Lower leg skin (tissue), 4 donors: ENCODE results near the gene RFC4. TPM values are rescaled to one million over a fixed set of nuclear protein-coding genes. Genes with fewer than 3 reads are reported as not detected.

Source experiments
- DNase-seq, 2 donors: peaks; one replicate each; pipeline ENCODE4 v3.0.0-alpha.2; 2019; ENCODE audit warnings: low spot score in 2 of 2
- H3K4me3 ChIP-seq: fragments of 200-600 bp; sonication (generic); 2 replicates; pipeline ENCODE4 v1.5.1; 2017; ENCODE audit warnings: mild to moderate bottlenecking, low read depth; ENCODE audit not compliant: poor library complexity, severe bottlenecking
- CTCF ChIP-seq, 3 donors: fragments of 450-650 bp; IDR thresholded peaks; one replicate each; pipeline ENCODE4 v1.5.1; 2016; ENCODE audit warnings: antibody characterized with exemption in 3 of 3, mild to moderate bottlenecking in 3 of 3, moderate library complexity in 2 of 3
- POLR2A ChIP-seq, 2 donors: fragments of 450-650 bp; IDR thresholded peaks; one replicate each; pipeline ENCODE4 v1.6.1; 2016 to 2017; ENCODE audit warnings: antibody characterized with exemption in 2 of 2, mild to moderate bottlenecking in 1 of 2, moderate library complexity in 1 of 2
- WGBS, 2 donors: methylation state at CpG; one replicate each; pipeline ENCODE4 v1.1.5; 2018; 5-methylcytosine and 5-hydroxymethylcytosine counted together
- intact Hi-C: fragments of 100-400 bp; cut with DNase I; formaldehyde crosslinking; loops from one replicate; pipeline ENCODE4 v1.15.0; 2023; ENCODE audit warnings: low total_unique reads
- total RNA-seq, 4 donors: library from RNA; depleted of rRNA; stranded (reverse); fragments of >200 nt; gene quantifications; one replicate each; pipeline ENCODE4 v1.1.0, GENCODE V29; 2016

RFC4 gene
- total RNA-seq, 4 donors from 2014 or later: 6.3 to 14.0 (median 10.5) TPM

- DNase-seq: no peak
- H3K4me3 ChIP-seq: no peak overlapping the region
- TF ChIP-seq POLR2A (IDR thresholded peaks at IDR 0.05) (no peak), CTCF (IDR thresholded peaks at IDR 0.05) (no peak)
- WGBS, 2 donors: 47 to 58% methylated on average over 7 of the region's 7 CpGs
- intact Hi-C loops: loop anchor here (10.0 kb wide), 1 partner anchor 139 kb away; the partner anchor contains the start of gene AHSG
Measured at GRCh38 chr3:186754006-186754405, 52.3 kb downstream of the RFC4 start.

- TF ChIP-seq POLR2A (IDR thresholded peaks at IDR 0.05) (no peak), CTCF (IDR thresholded peaks at IDR 0.05) (no peak)
- WGBS, 2 donors: 72 to 75% methylated on average over 3 of the region's 3 CpGs
- intact Hi-C loops: loop anchor here (10.0 kb wide), 1 partner anchor 137 kb away; the partner anchor contains the start of gene AHSG
- H3K4me3 ChIP-seq: no peak overlapping the region
- DNase-seq: no peak
Measured at GRCh38 chr3:186751480-186751879, 54.8 kb downstream of the RFC4 start.

GRCh38 chr3:186750316-186750715 lies 56.0 kb downstream of the RFC4 start:
- no peak overlapping the region for H3K4me3 ChIP-seq
- 96 to 100% methylated on average over 2 of the region's 2 CpGs for WGBS, 2 donors
- intact Hi-C loops: loop anchor here (10.0 kb wide), 1 partner anchor 136 kb away; the partner anchor contains the start of gene AHSG
- no peak for DNase-seq
- no peak for TF ChIP-seq POLR2A (IDR thresholded peaks at IDR 0.05)
- no peak for TF ChIP-seq CTCF (IDR thresholded peaks at IDR 0.05)

- no peak for TF ChIP-seq CTCF (IDR thresholded peaks at IDR 0.05)
- DNase-seq: peak in 1 of 2 donors; percentile 27
- 6 to 15% methylated on average over 10 of the region's 10 CpGs for WGBS, 2 donors
- intact Hi-C loops: no loop called here
- no peak overlapping the region for H3K4me3 ChIP-seq
Measured at GRCh38 chr3:186746008-186746407, 60.3 kb downstream of the RFC4 start.

- 57 to 68% methylated on average over 3 of the region's 3 CpGs for WGBS, 2 donors
- H3K4me3 ChIP-seq: no peak overlapping the region
- intact Hi-C loops: no loop called here
- TF ChIP-seq CTCF (IDR thresholded peaks at IDR 0.05) (no peak), POLR2A (IDR thresholded peaks at IDR 0.05) (no peak)
- no peak for DNase-seq
Measured at GRCh38 chr3:186743666-186744065, 62.6 kb downstream of the RFC4 start.
